Ovary (tissue), 9 donors: Measurements from ENCODE around the gene OSBPL8. TPM values are rescaled to one million over a fixed set of nuclear protein-coding genes. Genes with fewer than 3 reads are reported as not detected.

Experiments
- DNase-seq, 5 donors: peaks; one replicate each; pipeline ENCODE4 v3.0.0-alpha.2; 2019 to 2020
- H3K27ac ChIP-seq, 2 donors: fragments of 200-600 bp; one replicate each; pipeline versions ENCODE4 v1.5.1 to v1.8.0; 2019 to 2022
- H3K27me3 ChIP-seq: fragments of 200-600 bp; one replicate; pipeline ENCODE4 v1.8.0; 2022
- H3K36me3 ChIP-seq: fragments of 200-600 bp; sonication (generic); one replicate; pipeline ENCODE4 v1.5.1; 2019
- H3K4me1 ChIP-seq: one replicate; pipeline ENCODE4 v1.8.1; 2013; ENCODE audit warnings: mild to moderate bottlenecking, moderate library complexity; ENCODE audit not compliant: insufficient read depth
- H3K4me3 ChIP-seq: fragments of 200-600 bp; sonication (generic); one replicate; pipeline ENCODE4 v1.5.1; 2017
- H3K9me3 ChIP-seq, 2 donors: fragments of 200-600 bp in 1 of 2; sonication (generic) in 1 of 2; one replicate each; pipeline versions ENCODE4 v1.5.1 to v1.8.1; 2013 to 2019; ENCODE audit warnings: mild to moderate bottlenecking in 1 of 2, moderate library complexity in 1 of 2
- EP300 ChIP-seq: sonication (generic); formaldehyde crosslinking; IDR thresholded peaks from one replicate; pipeline ENCODE4 v1.6.1; 2017; ENCODE audit warnings: antibody characterized with exemption
- POLR2A ChIP-seq: fragments of 450-650 bp; IDR thresholded peaks from one replicate; pipeline ENCODE4 v1.6.1; 2017; ENCODE audit warnings: antibody characterized with exemption, mild to moderate bottlenecking, moderate library complexity
- WGBS, 3 donors: extraction: QIAGEN DNeasy Blood & Tissue Kit in 1 of 3; methylation state at CpG; one replicate each; pipeline versions ENCODE4 v1.1.5 to v1.1.7; 2013 to 2017; 5-methylcytosine and 5-hydroxymethylcytosine counted together
- intact Hi-C, 4 donors: fragments of 100-400 bp; cut with DNase I; formaldehyde crosslinking; loops; one replicate each; pipeline versions ENCODE4 v1.11.0 to v1.15.1; 2022 to 2023
- polyA plus RNA-seq, 2 donors: library from polyadenylated mRNA; stranded (reverse); fragments of 200-250 nt in 1 of 2; fragments of 350-450 nt in 1 of 2; fragmentation: Illumina TruSeq in 1 of 2; extraction: RNeasy Lipid Tissue Mini Kit (QIAGEN cat#74804) in 1 of 2; gene quantifications; one replicate each; pipeline ENCODE4 v1.2.3, GENCODE V29; 2013 to 2014
- total RNA-seq, 7 donors: library from RNA; depleted of rRNA in 2 of 7; stranded (reverse); fragments of >200 nt in 2 of 7; fragmentation: NEBNext Ultra II Directional in 3 of 7; extraction: Animal tissue kit (Norgen Biotek cat#: 25700) in 3 of 7; gene quantifications; one replicate each; pipeline versions ENCODE4 v1.1.0 to v1.2.4, GENCODE V29; 2016 to 2023
- TF ChIP-seq, protein P1 (sequence below), 3 donors: fragments of 450-650 bp in 2 of 3; fragments of 200-600 bp in 1 of 3; IDR thresholded peaks; one replicate each; pipeline versions ENCODE4 v1.5.1 to v1.8.0; 2016 to 2022; ENCODE audit warnings: antibody characterized with exemption in 3 of 3, mild to moderate bottlenecking in 1 of 3
- donor health status: DM: no; HTN: no; CAD: no; lungs with moderate emphysema.
- donor health status: DM: no; HTN: no; CAD: no.
- donor health status: Bipolar disorder and iron deficiency.
- donor health status: DM: yes; HTN: yes; CAD: no.
- donor health status: DM: no; HTN: no; CAD: no.
- donor health status: DM: yes; HTN: yes; CAD: no.

Gene OSBPL8
- total and polyA plus RNA-seq, 9 donors = 12.5 to 63.0 (median 56.9) TPM

DNA sequence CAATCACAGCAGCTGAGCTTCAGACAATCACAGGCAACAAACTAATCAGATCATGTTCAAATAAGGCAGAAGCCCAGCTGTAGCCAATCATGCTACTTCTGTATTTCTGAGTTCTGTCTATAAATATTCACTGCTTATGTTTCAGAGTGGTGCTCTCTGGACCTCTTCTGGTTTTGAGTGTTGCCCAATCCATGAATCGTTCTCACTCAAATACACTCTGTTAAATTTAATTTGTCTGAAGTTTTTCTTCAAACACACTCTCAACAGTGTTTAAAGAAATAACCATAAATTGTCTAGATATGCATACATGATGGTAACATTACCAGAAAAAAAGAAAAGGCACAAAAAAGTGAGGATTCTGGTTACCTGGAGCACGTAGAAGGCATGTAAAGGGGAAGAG, 133.4 kb downstream of the OSBPL8 start:
- no peaks in the 10 kb centered on the region for H3K36me3 ChIP-seq
- no peak overlapping the region for H3K27ac ChIP-seq
- WGBS, 3 donors = 96 to 97% (median 97%) methylated on average over 2 of the region's 2 CpGs
- intact Hi-C loops = no loop called here
- H3K4me3 ChIP-seq = no peak overlapping the region
- no peaks in the 10 kb centered on the region for H3K27me3 ChIP-seq
- TF ChIP-seq, protein P1, sequence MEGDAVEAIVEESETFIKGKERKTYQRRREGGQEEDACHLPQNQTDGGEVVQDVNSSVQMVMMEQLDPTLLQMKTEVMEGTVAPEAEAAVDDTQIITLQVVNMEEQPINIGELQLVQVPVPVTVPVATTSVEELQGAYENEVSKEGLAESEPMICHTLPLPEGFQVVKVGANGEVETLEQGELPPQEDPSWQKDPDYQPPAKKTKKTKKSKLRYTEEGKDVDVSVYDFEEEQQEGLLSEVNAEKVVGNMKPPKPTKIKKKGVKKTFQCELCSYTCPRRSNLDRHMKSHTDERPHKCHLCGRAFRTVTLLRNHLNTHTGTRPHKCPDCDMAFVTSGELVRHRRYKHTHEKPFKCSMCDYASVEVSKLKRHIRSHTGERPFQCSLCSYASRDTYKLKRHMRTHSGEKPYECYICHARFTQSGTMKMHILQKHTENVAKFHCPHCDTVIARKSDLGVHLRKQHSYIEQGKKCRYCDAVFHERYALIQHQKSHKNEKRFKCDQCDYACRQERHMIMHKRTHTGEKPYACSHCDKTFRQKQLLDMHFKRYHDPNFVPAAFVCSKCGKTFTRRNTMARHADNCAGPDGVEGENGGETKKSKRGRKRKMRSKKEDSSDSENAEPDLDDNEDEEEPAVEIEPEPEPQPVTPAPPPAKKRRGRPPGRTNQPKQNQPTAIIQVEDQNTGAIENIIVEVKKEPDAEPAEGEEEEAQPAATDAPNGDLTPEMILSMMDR (IDR thresholded peaks at IDR 0.05) = no peak
- DNase-seq = no peak
- no peaks in the 10 kb centered on the region for H3K4me1 ChIP-seq
- H3K9me3 ChIP-seq = peaks cover 0 to 4% of the 10 kb centered on the region in 2 donors

GRCh38 chr12:76424941-76425340, 134.6 kb downstream of the OSBPL8 start:
- H3K4me3 ChIP-seq = no peak overlapping the region
- 86% methylated on average over 1 of the region's 1 CpG for WGBS, 3 donors
- H3K4me1 ChIP-seq = no peaks in the 10 kb centered on the region
- TF ChIP-seq EP300 (no peak), POLR2A (no peak)
- TF ChIP-seq, protein P1 (IDR thresholded peaks at IDR 0.05) = no peak
- no peak overlapping the region for H3K27ac ChIP-seq
- no peaks in the 10 kb centered on the region for H3K36me3 ChIP-seq
- peaks cover 0 to 4% of the 10 kb centered on the region in 2 donors for H3K9me3 ChIP-seq
- no peaks in the 10 kb centered on the region for H3K27me3 ChIP-seq
- intact Hi-C loops = no loop called here
- DNase-seq = no peak

DNA sequence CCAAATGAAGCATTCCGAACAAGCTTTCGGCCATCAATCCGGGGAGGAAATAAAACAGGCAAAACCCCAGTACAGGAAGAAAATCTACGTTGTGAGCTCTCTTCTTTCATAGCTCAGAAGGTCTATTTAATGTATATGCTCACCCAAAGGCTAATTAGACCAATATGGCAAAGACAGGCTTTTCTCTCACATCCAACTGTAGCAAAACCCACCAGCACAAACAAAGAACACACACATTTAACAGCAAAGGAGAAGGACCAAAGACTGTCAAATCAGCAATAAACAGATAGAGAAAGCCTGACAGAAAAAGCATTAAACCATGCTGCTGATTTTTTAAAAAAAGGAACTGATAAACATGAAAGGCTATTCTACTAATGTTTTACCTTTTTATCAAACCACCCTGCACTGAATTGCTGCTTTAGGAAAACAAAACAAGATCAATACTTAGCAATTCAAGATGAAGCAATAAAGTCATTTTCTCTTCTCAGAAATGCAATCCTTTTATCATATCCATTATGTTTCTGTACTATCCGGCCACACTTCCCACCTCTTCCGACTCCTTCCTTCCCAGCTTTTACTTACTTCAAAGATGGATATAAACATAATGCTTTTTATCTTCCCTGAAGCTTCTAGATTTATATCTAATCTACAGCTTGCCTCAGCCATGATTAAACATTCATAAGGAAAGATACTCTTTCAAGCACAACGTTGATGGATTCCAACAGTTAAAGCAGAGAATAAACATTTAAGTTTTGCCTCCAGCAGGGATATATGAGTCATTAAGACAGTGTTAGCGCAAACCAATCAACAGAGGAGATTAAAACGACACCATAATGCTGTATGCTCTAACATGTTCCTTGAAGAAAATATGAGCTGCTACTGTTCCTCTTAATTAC, 136.8 kb downstream of the OSBPL8 start:
- TF ChIP-seq EP300 (no peak), POLR2A (no peak)
- TF ChIP-seq, protein P1 (IDR thresholded peaks at IDR 0.05) = no peak
- no peaks in the 10 kb centered on the region for H3K27me3 ChIP-seq
- no peak overlapping the region for H3K27ac ChIP-seq
- no peak overlapping the region for H3K4me3 ChIP-seq
- 24 to 40% (median 27%) methylated on average over 9 of the region's 9 CpGs for WGBS, 3 donors
- intact Hi-C loops = no loop called here
- no peaks in the 10 kb centered on the region for H3K4me1 ChIP-seq
- no peak for DNase-seq
- peaks cover 0 to 4% of the 10 kb centered on the region in 2 donors for H3K9me3 ChIP-seq
- no peaks in the 10 kb centered on the region for H3K36me3 ChIP-seq

GRCh38 chr12:76422154-76422542, 137.4 kb downstream of the OSBPL8 start:
- H3K4me3 ChIP-seq = no peak overlapping the region
- WGBS, 3 donors = 8 to 35% (median 14%) methylated on average over 2 of the region's 2 CpGs

More at GRCh38 chr12:76422154-76422542, 137.4 kb downstream of the OSBPL8 start:
- DNase-seq = no peak
- Histone ChIP-seq H3K9me3 (peaks cover 0 to 4% of the 10 kb centered on the region in 2 donors), H3K27me3 (no peaks in the 10 kb centered on the region), H3K4me1 (no peaks in the 10 kb centered on the region), H3K27ac (no peak overlapping the region), H3K36me3 (no peaks in the 10 kb centered on the region)
- intact Hi-C loops = no loop called here
- TF ChIP-seq POLR2A (no peak), EP300 (no peak)
- TF ChIP-seq, protein P1 (IDR thresholded peaks at IDR 0.05) = no peak
